K562 (cell line): Measurements from ENCODE around the gene ADD1. TPM values are rescaled to one million over a fixed set of nuclear protein-coding genes. Genes with fewer than 3 reads are reported as not detected.

Experiments
- ATAC-seq: fragments of 200-7000 bp; cut with Tn5 transposase; 3 replicates; pipeline ENCODE4 v1.9.1; 2020; ENCODE audit warnings: moderate library complexity
- BruUV-seq: library from RNA; stranded (reverse); fragments of 400-500 nt; replicated peaks from 2 replicates; lab custom pipeline; 2021; lab: Mats Ljungman, UMichigan
- CTCF ChIA-PET: fragments of 300-600 bp; formaldehyde crosslinking; extraction: SDS; loops from one replicate; lab custom pipeline; 2021; ENCODE audit warnings: low intra/inter-chr PET ratio; lab: Yijun Ruan, JAX
- POLR2A ChIA-PET: fragments of 300-600, 350-650 bp; sonication (Branson Sonifier 250); formaldehyde crosslinking; extraction: SDS; loops from one replicate; lab custom pipeline; 2021; ENCODE audit warnings: antibody characterized with exemption, inconsistent platforms; lab: Yijun Ruan, JAX
- DNase-seq, 4 experiments: peaks; one replicate each; pipeline versions ENCODE4 v3.0.0 to v3.0.0-alpha.2; 2011 to 2018; ENCODE audit warnings: low spot score in 3 of 4, mixed read lengths in 3 of 4; ENCODE audit errors: extremely low read depth in 1 of 4
- FAIRE-seq: peaks from 2 replicates; lab custom pipeline; 2011; peaks lifted over from hg19 to GRCh38; lab: Jason Lieb, UNC
- H2AFZ ChIP-seq: 2 replicates; pipeline ENCODE4 v1.6.0; 2011; ENCODE audit warnings: low read depth, low read length, control low read depth, inconsistent platforms
- H3K27ac ChIP-seq: fragments of 200-600 bp; 3 replicates; pipeline ENCODE4 v1.8.0; 2011; ENCODE audit warnings: low read depth, mild to moderate bottlenecking, control low read depth, inconsistent platforms, low read length, moderate library complexity, mixed read lengths; ENCODE audit errors: extremely low read depth
- H3K27me3 ChIP-seq, 2 experiments: fragments of 300-600 bp in 1 of 2; 2 replicates in 1 of 2; 3 replicates in 1 of 2; pipeline versions ENCODE4 v1.6.0 to v1.8.0; 2011; ENCODE audit warnings: inconsistent platforms in 2 of 2, low read length in 2 of 2, mild to moderate bottlenecking in 1 of 2, mixed read lengths in 1 of 2, moderate library complexity in 1 of 2; ENCODE audit not compliant: control insufficient read depth in 2 of 2, insufficient read depth in 2 of 2
- H3K36me3 ChIP-seq: fragments of 300-600 bp; 3 replicates; pipeline ENCODE4 v1.8.0; 2011; ENCODE audit warnings: mild to moderate bottlenecking, low read length, inconsistent platforms; ENCODE audit not compliant: control insufficient read depth, insufficient read depth
- H3K4me1 ChIP-seq, 2 experiments: fragments of 200-600 bp in 1 of 2; replicated peaks in 1 of 2; 2 replicates in 1 of 2; 3 replicates in 1 of 2; pipeline versions ENCODE4 v1.5.1 to v1.8.0; 2011; ENCODE audit warnings: inconsistent platforms in 2 of 2, low read length in 2 of 2, mild to moderate bottlenecking in 1 of 2, mixed read lengths in 1 of 2, moderate library complexity in 1 of 2; ENCODE audit not compliant: control insufficient read depth in 2 of 2, insufficient read depth in 2 of 2
- H3K4me2 ChIP-seq: 2 replicates; pipeline ENCODE4 v1.6.1; 2011; ENCODE audit warnings: low read length, control low read depth, inconsistent platforms, mixed read lengths; ENCODE audit not compliant: insufficient read depth
- H3K4me3 ChIP-seq: fragments of 200-600 bp; sonication (generic), shearing (Covaris generic); 2 replicates; pipeline ENCODE4 v1.5.1; 2016; ENCODE audit warnings: control low read depth, inconsistent platforms
- H3K79me2 ChIP-seq: fragments of 200-600 bp; 3 replicates; pipeline ENCODE4 v1.8.0; 2011; ENCODE audit warnings: low read length, inconsistent platforms; ENCODE audit not compliant: control insufficient read depth, insufficient read depth
- H3K9ac ChIP-seq, 2 experiments: 2 replicates each; pipeline versions ENCODE4 v1.6.0 to v1.6.1; 2011; ENCODE audit warnings: low read depth in 2 of 2, low read length in 2 of 2, control low read depth in 1 of 2, inconsistent platforms in 1 of 2, mild to moderate bottlenecking in 1 of 2, mixed read lengths in 1 of 2; ENCODE audit not compliant: insufficient read depth in 1 of 2
- H3K9me1 ChIP-seq: one replicate; pipeline ENCODE4 v1.6.0; 2011; ENCODE audit warnings: inconsistent platforms, mild to moderate bottlenecking, low read length, moderate library complexity; ENCODE audit not compliant: control insufficient read depth, insufficient read depth
- H3K9me3 ChIP-seq: replicated peaks from 2 replicates; pipeline ENCODE4 v1.5.1; 2011; ENCODE audit warnings: low read depth, low read length, inconsistent platforms; ENCODE audit not compliant: control insufficient read depth, insufficient read depth
- H4K20me1 ChIP-seq: replicated peaks from 2 replicates; pipeline ENCODE4 v1.6.1; 2011; ENCODE audit warnings: low read length, inconsistent platforms, mixed read lengths; ENCODE audit not compliant: control insufficient read depth, insufficient read depth
- ADNP ChIP-seq: fragments of 200-800 bp; sonication (Bioruptor generic); IDR thresholded peaks from 2 replicates; pipeline ENCODE4 v1.6.1; 2016; ENCODE audit warnings: missing genetic modification characterization, missing compliant biosample characterization
- HES1 ChIP-seq: fragments of 450-650 bp; IDR thresholded peaks from 2 replicates; pipeline ENCODE4 v1.6.1; 2016; ENCODE audit warnings: low read depth, mild to moderate bottlenecking, moderate library complexity
- L3MBTL2 ChIP-seq: fragments of 450-650 bp; IDR thresholded peaks from 2 replicates; pipeline ENCODE4 v1.6.1; 2016; ENCODE audit warnings: mild to moderate bottlenecking, moderate library complexity
- NEUROD1 ChIP-seq: fragments of 150-350 bp; IDR thresholded peaks from 2 replicates; pipeline ENCODE4 v1.6.1; 2014; ENCODE audit warnings: borderline replicate concordance, low read length, low read depth; ENCODE audit not compliant: partially characterized antibody
- PPARD ChIP-seq: fragments of 250-450 bp; sonication (Bioruptor Pico); IDR thresholded peaks from 2 replicates; pipeline ENCODE4 v1.8.0; 2022; ENCODE audit warnings: inconsistent platforms, mild to moderate bottlenecking, moderate library complexity
- SRSF7 ChIP-seq: fragments of 200-400 bp; formaldehyde crosslinking; optimal IDR thresholded peaks from 2 replicates; pipeline ENCODE3; 2017; ENCODE audit warnings: mild to moderate bottlenecking, low read depth, low read length
- U2AF1 ChIP-seq: fragments of 200-400 bp; formaldehyde crosslinking; optimal IDR thresholded peaks from 2 replicates; pipeline ENCODE3; 2017; ENCODE audit warnings: mild to moderate bottlenecking, low read depth, low read length, moderate library complexity
- U2AF2 ChIP-seq: fragments of 200-400 bp; formaldehyde crosslinking; optimal IDR thresholded peaks from 2 replicates; pipeline ENCODE3; 2017; ENCODE audit warnings: low read depth, mild to moderate bottlenecking, low read length
- XRCC5 ChIP-seq: fragments of 200-400 bp; formaldehyde crosslinking; IDR thresholded peaks from 2 replicates; pipeline ENCODE4 v1.6.1; 2017; ENCODE audit warnings: low read depth, mild to moderate bottlenecking, low read length
- ZBTB2 ChIP-seq: fragments of 450-650 bp; IDR thresholded peaks from 2 replicates; pipeline ENCODE4 v1.6.1; 2016; ENCODE audit warnings: antibody characterized with exemption
- ZFP1 ChIP-seq: fragments of 450-650 bp; formaldehyde crosslinking; IDR thresholded peaks from 2 replicates; pipeline ENCODE4 v1.4.0; 2020; ENCODE audit warnings: mild to moderate bottlenecking, mixed read lengths
- ZFP91 ChIP-seq: sonication (generic); formaldehyde crosslinking; IDR thresholded peaks from 2 replicates; pipeline ENCODE4 v1.8.0; 2022; ENCODE audit warnings: mild to moderate bottlenecking, missing genetic modification reagents
- ZNF699 ChIP-seq: fragments of 250-450 bp; sonication (Bioruptor Pico); IDR thresholded peaks from 2 replicates; pipeline ENCODE4 v1.8.0; 2021; ENCODE audit warnings: mild to moderate bottlenecking, moderate library complexity; ENCODE audit not compliant: insufficient replicate concordance
- ZNF707 ChIP-seq: fragments of 250-450 bp; sonication (Bioruptor Pico); conservative IDR thresholded peaks from 2 replicates; pipeline ENCODE4 v1.8.0; 2022; ENCODE audit warnings: inconsistent platforms, mild to moderate bottlenecking, moderate library complexity
- WGBS: fragments of 100-300 bp; shearing (Covaris generic); methylation state at CpG from one replicate; pipeline ENCODE4 v1.1.6; 2016; ENCODE audit warnings: low coverage, mixed read lengths; ENCODE audit not compliant: insufficient coverage; ENCODE audit errors: missing lambda C conversion rate; 5-methylcytosine and 5-hydroxymethylcytosine counted together
- in situ Hi-C: fragments of 300-500 bp; cut with MboI; formaldehyde crosslinking; loops from 4 replicates; pipeline ENCODE4 v1.15.0; 2018; ENCODE audit warnings: inconsistent platforms, mixed read lengths
- intact Hi-C: fragments of 100-400 bp; cut with micrococcal nuclease; formaldehyde crosslinking; loops from 2 replicates; pipeline ENCODE4 v1.14.2; 2022
- polyA plus RNA-seq, 8 experiments: library from polyadenylated mRNA; depleted of rRNA in 4 of 8; stranded (reverse) in 5 of 8; unstranded in 3 of 8; fragments of >200 nt; fragmentation: Nextera tagmentation in 2 of 8; fragmentation: Illumina TruSeq in 1 of 8; extraction: Ambion mirVana in 2 of 8; extraction: Trizol in 1 of 8; gene quantifications; 2 replicates each; pipeline versions ENCODE4 v1.2.1 to v1.2.3, GENCODE V29; 2011 to 2014; ENCODE audit warnings: inconsistent platforms in 1 of 8, missing spikeins in 1 of 8
- total RNA-seq, 7 experiments: library from RNA; depleted of rRNA in 6 of 7; stranded (reverse); fragments of >200 nt in 6 of 7; fragmentation: Illumina TruSeq in 2 of 7; extraction: Trizol in 2 of 7; gene quantifications; 2 replicates each; pipeline versions ENCODE4 v1.2.1 to v1.2.3, GENCODE V29; 2011 to 2021; ENCODE audit warnings: low replicate concordance in 1 of 7

ADD1 gene
- total and polyA plus RNA-seq, 9 of the 15 experiments (the other 6 are each of a cell fraction or from before 2014, with no cell fraction given): 17.5 to 153 (median 74.0) TPM

- TF ChIP-seq NEUROD1: no peak
These were observed 54.4 kb downstream of the ADD1 start (continued) for GRCh38 chr4:2898001-2898400.

- Histone ChIP-seq H3K4me3 (no peak overlapping the region), H3K27ac (no peak overlapping the region), H2AFZ (no peak overlapping the region), H4K20me1 (no peaks in the 10 kb centered on the region; the same call in 1 of the 2 replicates), H3K9me3 (no peaks in the 10 kb centered on the region), H3K4me1 (no peaks in the 10 kb centered on the region), H3K9ac (no peak overlapping the region), H3K4me2 (no peak overlapping the region), H3K36me3 (peaks cover 84% of the 10 kb centered on the region), H3K79me2 (no peaks in the 10 kb centered on the region), H3K9me1 (no peaks in the 10 kb centered on the region), H3K27me3 (no peaks in the 10 kb centered on the region)
- CTCF ChIA-PET: no interaction called here
- in situ Hi-C loops (no loop called here), intact Hi-C loops (no loop called here)
- WGBS: 91% methylated on average over 6 of the region's 6 CpGs
- ATAC-seq (no peak), FAIRE-seq (no peak), DNase-seq (no peak)
- no TSS peak for BruUV-seq
- POLR2A ChIA-PET: no interaction called here
- TF ChIP-seq HES1 (no peak), XRCC5 (no peak), ZNF707 (CRISPR knock-in tag) (no peak), ZFP1 (CRISPR knock-in tag) (no peak), U2AF2 (no peak), L3MBTL2 (no peak), SRSF7 (no peak), ZFP91 (CRISPR knock-in tag) (no peak), ADNP (tag) (no peak), PPARD (CRISPR knock-in tag) (no peak), ZBTB2 (no peak), U2AF1 (no peak), ZNF699 (CRISPR knock-in tag) (no peak)
These were observed 57.1 kb downstream of the ADD1 start for GRCh38 chr4:2900741-2901140.
